ENCODE measurements around the gene RPA3. TPM values are rescaled to one million over a fixed set of nuclear protein-coding genes. Genes with fewer than 3 reads are reported as not detected.

Gene RPA3
- total RNA-seq, 1 experiment from 2014 or later: 108 TPM

DNA sequence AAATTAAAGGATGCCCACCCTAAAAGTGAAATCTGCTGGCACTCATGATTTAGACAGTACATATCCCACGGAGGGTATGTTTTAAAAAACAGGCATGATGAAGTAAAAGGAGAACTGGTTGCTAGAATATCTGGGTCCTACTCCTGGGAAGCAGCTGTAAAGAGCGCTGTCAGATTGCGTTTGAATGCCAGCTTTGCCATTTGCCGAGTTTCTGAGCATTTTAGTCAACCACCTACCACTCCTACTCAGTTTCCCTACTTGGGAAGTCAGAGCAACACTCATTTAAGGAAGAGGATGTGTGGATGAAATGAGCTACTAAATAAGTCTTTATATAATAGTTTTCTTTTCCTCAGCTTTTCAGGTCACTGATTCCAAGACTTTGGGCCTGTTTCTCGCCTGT, 79.0 kb downstream of the RPA3 start:
- no peak overlapping the region for H3K27ac ChIP-seq (ENCODE audit: insufficient read length, low read depth, low read length)
- no peak overlapping the region for H3K56ac ChIP-seq (ENCODE audit: insufficient read length, low read depth, low read length)
- no peak overlapping the region for H2BK15ac ChIP-seq (ENCODE audit: low read depth, low read length)
- no peak overlapping the region for H3K4ac ChIP-seq (ENCODE audit: low read depth, low read length)
- H2BK12ac ChIP-seq (ENCODE audit: insufficient read length, low read depth, low read length): no peak overlapping the region
- H3K79me1 ChIP-seq (ENCODE audit: insufficient read depth, low read depth, low read length, poor library complexity, severe bottlenecking): peaks cover 3% of the 10 kb centered on the region
- no peak overlapping the region for H3K14ac ChIP-seq (ENCODE audit: insufficient read depth, low read length)
- no peaks in the 10 kb centered on the region for H4K20me1 ChIP-seq (ENCODE audit: control insufficient read depth, insufficient read depth, insufficient read length)
- H3K23me2 ChIP-seq (ENCODE audit: insufficient read length, low read depth, low read length, poor library complexity, severe bottlenecking): peaks cover 13% of the 10 kb centered on the region
- Mint-ChIP-seq H3K4me3 (peak overlapping the region; percentile 96 to 99), H3K4me1 (peaks cover 20 to 27% of the 10 kb centered on the region in 2 experiments), H3K36me3 (ENCODE audit: insufficient read depth in 1 of 3, low read depth in 3 of 3) (peaks cover 3 to 20% (median 17%) of the 10 kb centered on the region in 3 experiments; a peak in 5 of 7 replicates), H3K9me3 (no peaks in the 10 kb centered on the region; a peak in 1 of 5 replicates), H3K27me3 (ENCODE audit: low read depth) (no peaks in the 10 kb centered on the region), H3K27ac (peak overlapping the region; percentile 99; a peak in 5 of 7 replicates)
- no CpG with 5 or more reads among the region's 5 CpGs for WGBS (ENCODE audit: extremely low coverage, insufficient read length, low lambda C conversion rate)
- H3T11ph ChIP-seq (ENCODE audit: low read length): no peak overlapping the region
- H4K5ac ChIP-seq (ENCODE audit: insufficient read length, low read depth, low read length): no peak overlapping the region
- TF ChIP-seq, protein P1, sequence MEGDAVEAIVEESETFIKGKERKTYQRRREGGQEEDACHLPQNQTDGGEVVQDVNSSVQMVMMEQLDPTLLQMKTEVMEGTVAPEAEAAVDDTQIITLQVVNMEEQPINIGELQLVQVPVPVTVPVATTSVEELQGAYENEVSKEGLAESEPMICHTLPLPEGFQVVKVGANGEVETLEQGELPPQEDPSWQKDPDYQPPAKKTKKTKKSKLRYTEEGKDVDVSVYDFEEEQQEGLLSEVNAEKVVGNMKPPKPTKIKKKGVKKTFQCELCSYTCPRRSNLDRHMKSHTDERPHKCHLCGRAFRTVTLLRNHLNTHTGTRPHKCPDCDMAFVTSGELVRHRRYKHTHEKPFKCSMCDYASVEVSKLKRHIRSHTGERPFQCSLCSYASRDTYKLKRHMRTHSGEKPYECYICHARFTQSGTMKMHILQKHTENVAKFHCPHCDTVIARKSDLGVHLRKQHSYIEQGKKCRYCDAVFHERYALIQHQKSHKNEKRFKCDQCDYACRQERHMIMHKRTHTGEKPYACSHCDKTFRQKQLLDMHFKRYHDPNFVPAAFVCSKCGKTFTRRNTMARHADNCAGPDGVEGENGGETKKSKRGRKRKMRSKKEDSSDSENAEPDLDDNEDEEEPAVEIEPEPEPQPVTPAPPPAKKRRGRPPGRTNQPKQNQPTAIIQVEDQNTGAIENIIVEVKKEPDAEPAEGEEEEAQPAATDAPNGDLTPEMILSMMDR (conservative IDR thresholded peaks at IDR 0.05): no peak
- no peak overlapping the region for H2BK20ac ChIP-seq (ENCODE audit: low read depth, low read length, poor library complexity, severe bottlenecking)
- H3K4me1 ChIP-seq (ENCODE audit: insufficient read depth, low read length): peaks cover 2% of the 10 kb centered on the region; the same call in 1 of the 2 replicates
- H3K9me3 ChIP-seq (ENCODE audit: control insufficient read depth, low read depth, low read length): no peaks in the 10 kb centered on the region
- no peak overlapping the region for H4K91ac ChIP-seq (ENCODE audit: insufficient read length, low read depth, low read length)
- no peak overlapping the region for H2BK5ac ChIP-seq (ENCODE audit: insufficient read length, low read length)
- no peaks in the 10 kb centered on the region for H3K27me3 ChIP-seq (ENCODE audit: insufficient read depth, low read length)
- peak overlapping the region; percentile 81 for H3K4me2 ChIP-seq (ENCODE audit: insufficient read depth, insufficient read length, low read length)
- no peak overlapping the region for H3K18ac ChIP-seq (ENCODE audit: insufficient read length, low read depth, low read length)
- DNase-seq: no peak
- H3K23ac ChIP-seq (ENCODE audit: insufficient read length, low read depth, low read length): no peak overlapping the region
- H2AFZ ChIP-seq (ENCODE audit: low read length): no peak overlapping the region
- no peak overlapping the region for H2BK120ac ChIP-seq (ENCODE audit: low read depth, low read length, poor library complexity, severe bottlenecking)
- H4K8ac ChIP-seq (replicated peaks; ENCODE audit: insufficient read length, low read depth, low read length): no peak overlapping the region
- H3K79me2 ChIP-seq (ENCODE audit: insufficient read depth, low read length): no peaks in the 10 kb centered on the region; the same call in 1 of the 2 replicates
- H2AK5ac ChIP-seq (ENCODE audit: insufficient read length, low read length): no peak overlapping the region
- peak overlapping the region; percentile 87 for H3K9ac ChIP-seq (ENCODE audit: extremely low read depth, insufficient read length, low read length)
